Natural killer cell (primary cell): ENCODE data around the gene PROX2. TPM values are rescaled to one million over a fixed set of nuclear protein-coding genes. Genes with fewer than 3 reads are reported as not detected.

Experiments used
- ATAC-seq, 3 donors: fragments of 150-1000 bp in 2 of 3; fragments of 200-7000 bp in 1 of 3; cut with Tn5 transposase; 1 replicate in 1 of 3; 2 replicates in 2 of 3; pipeline ENCODE4 v1.10.0; 2021; ENCODE audit warnings: mild to moderate bottlenecking in 2 of 3, moderate library complexity in 2 of 3
- DNase-seq, 2 donors: peaks; one replicate each; pipeline versions ENCODE4 v3.0.0 to v3.0.0-alpha.2; 2013 to 2021; ENCODE audit warnings: mixed read lengths in 1 of 2
- H3K27ac ChIP-seq: one replicate; pipeline ENCODE4 v1.5.1; 2013; ENCODE audit warnings: mild to moderate bottlenecking, low read length
- H3K27me3 ChIP-seq: one replicate; pipeline ENCODE4 v1.6.1; 2013; ENCODE audit warnings: low read length; ENCODE audit not compliant: control insufficient read depth, insufficient read depth
- H3K36me3 ChIP-seq: one replicate; pipeline ENCODE4 v1.6.1; 2013; ENCODE audit warnings: low read length; ENCODE audit not compliant: control insufficient read depth, insufficient read depth
- H3K4me1 ChIP-seq: one replicate; pipeline ENCODE4 v1.6.1; 2013; ENCODE audit warnings: low read length; ENCODE audit not compliant: control insufficient read depth, insufficient read depth
- H3K4me3 ChIP-seq: one replicate; pipeline ENCODE4 v1.5.1; 2013; ENCODE audit warnings: low read length
- H3K9me3 ChIP-seq: one replicate; pipeline ENCODE4 v1.6.1; 2013; ENCODE audit warnings: low read length; ENCODE audit not compliant: control insufficient read depth, insufficient read depth
- H3K27ac Mint-ChIP-seq, 2 donors: one replicate each; pipeline ENCODE4 v1.8.0; 2022; ENCODE audit warnings: mild to moderate bottlenecking in 2 of 2, mixed read lengths in 2 of 2, moderate library complexity in 1 of 2
- H3K27me3 Mint-ChIP-seq, 2 donors: one replicate each; pipeline ENCODE4 v1.8.0; 2022; ENCODE audit warnings: low read depth in 2 of 2, mixed read lengths in 2 of 2
- H3K36me3 Mint-ChIP-seq: one replicate; pipeline ENCODE4 v1.8.0; 2022; ENCODE audit warnings: mixed read lengths
- H3K4me1 Mint-ChIP-seq, 2 donors: one replicate each; pipeline ENCODE4 v1.8.0; 2022; ENCODE audit warnings: mixed read lengths in 2 of 2
- H3K4me3 Mint-ChIP-seq: one replicate; pipeline ENCODE4 v1.8.0; 2022; ENCODE audit warnings: mild to moderate bottlenecking, moderate library complexity, mixed read lengths
- H3K9me3 Mint-ChIP-seq, 2 donors: one replicate each; pipeline ENCODE4 v1.8.0; 2022; ENCODE audit warnings: mixed read lengths in 2 of 2
- WGBS: methylation state at CpG from one replicate; pipeline ENCODE4 v1.1.7; 2013; ENCODE audit warnings: missing lambda C conversion rate; ENCODE audit not compliant: insufficient coverage; 5-methylcytosine and 5-hydroxymethylcytosine counted together
- intact Hi-C: fragments of 100-400 bp; cut with micrococcal nuclease; formaldehyde crosslinking; loops from one replicate; pipeline ENCODE4 v1.14.2; 2022
- total RNA-seq, 4 donors: library from RNA; stranded (reverse); fragments of 120-200 nt in 1 of 4; gene quantifications; one replicate each; pipeline versions ENCODE4 v1.2.3 to v1.2.4, GENCODE V29; 2013 to 2022
- TF ChIP-seq, protein P1 (sequence below): fragments of 200-600 bp; IDR thresholded peaks from one replicate; pipeline ENCODE4 v1.8.0; 2022; ENCODE audit warnings: antibody characterized with exemption

Gene PROX2
- total RNA-seq, 3 donors from 2014 or later (not counting 1 experiment from before 2014, with no cell fraction given) = 5.1 to 7.1 (median 5.7) TPM

DNA sequence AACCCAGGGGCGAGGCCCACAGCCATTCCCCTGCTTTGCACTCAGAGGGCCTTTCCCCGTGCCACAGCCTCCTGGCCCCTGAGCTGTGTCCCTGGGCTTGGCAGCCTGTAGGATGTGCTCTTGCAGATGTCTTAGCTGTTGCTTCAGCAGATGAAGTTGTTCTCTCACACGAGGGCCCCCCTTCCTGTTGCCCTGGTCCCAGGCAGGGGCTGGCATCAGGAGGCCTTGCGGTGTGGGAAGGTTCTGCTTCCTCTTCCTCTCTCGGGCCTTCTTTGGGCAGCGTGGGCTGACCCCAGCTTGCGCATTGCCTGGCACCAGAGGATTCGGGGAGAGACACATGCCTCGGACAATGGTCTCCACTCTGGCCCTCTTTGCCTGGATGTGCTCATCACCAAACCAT, 12.7 kb downstream of the PROX2 start:
- H3K9me3 ChIP-seq = no peaks in the 10 kb centered on the region
- H3K4me1 Mint-ChIP-seq = peaks cover 22 to 27% of the 10 kb centered on the region in 2 donors
- 48% methylated on average over 9 of the region's 9 CpGs for WGBS
- H3K4me1 ChIP-seq = peaks cover 19% of the 10 kb centered on the region
- no peak for ATAC-seq
- no peak overlapping the region for H3K27ac ChIP-seq
- H3K4me3 Mint-ChIP-seq = no peak overlapping the region
- H3K27me3 Mint-ChIP-seq = no peaks in the 10 kb centered on the region
- intact Hi-C loops = loop anchor here (10.0 kb wide), 1 partner anchor 142 kb away; the partner anchor contains the start of gene EIF2B2
- no peak overlapping the region for H3K4me3 ChIP-seq
- no peaks in the 10 kb centered on the region for H3K27me3 ChIP-seq
- no peak overlapping the region for H3K27ac Mint-ChIP-seq
- no peaks in the 10 kb centered on the region for H3K9me3 Mint-ChIP-seq
- DNase-seq = no peak
- TF ChIP-seq, protein P1, sequence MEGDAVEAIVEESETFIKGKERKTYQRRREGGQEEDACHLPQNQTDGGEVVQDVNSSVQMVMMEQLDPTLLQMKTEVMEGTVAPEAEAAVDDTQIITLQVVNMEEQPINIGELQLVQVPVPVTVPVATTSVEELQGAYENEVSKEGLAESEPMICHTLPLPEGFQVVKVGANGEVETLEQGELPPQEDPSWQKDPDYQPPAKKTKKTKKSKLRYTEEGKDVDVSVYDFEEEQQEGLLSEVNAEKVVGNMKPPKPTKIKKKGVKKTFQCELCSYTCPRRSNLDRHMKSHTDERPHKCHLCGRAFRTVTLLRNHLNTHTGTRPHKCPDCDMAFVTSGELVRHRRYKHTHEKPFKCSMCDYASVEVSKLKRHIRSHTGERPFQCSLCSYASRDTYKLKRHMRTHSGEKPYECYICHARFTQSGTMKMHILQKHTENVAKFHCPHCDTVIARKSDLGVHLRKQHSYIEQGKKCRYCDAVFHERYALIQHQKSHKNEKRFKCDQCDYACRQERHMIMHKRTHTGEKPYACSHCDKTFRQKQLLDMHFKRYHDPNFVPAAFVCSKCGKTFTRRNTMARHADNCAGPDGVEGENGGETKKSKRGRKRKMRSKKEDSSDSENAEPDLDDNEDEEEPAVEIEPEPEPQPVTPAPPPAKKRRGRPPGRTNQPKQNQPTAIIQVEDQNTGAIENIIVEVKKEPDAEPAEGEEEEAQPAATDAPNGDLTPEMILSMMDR = no peak
- H3K36me3 Mint-ChIP-seq = no peaks in the 10 kb centered on the region
- no peaks in the 10 kb centered on the region for H3K36me3 ChIP-seq

DNA sequence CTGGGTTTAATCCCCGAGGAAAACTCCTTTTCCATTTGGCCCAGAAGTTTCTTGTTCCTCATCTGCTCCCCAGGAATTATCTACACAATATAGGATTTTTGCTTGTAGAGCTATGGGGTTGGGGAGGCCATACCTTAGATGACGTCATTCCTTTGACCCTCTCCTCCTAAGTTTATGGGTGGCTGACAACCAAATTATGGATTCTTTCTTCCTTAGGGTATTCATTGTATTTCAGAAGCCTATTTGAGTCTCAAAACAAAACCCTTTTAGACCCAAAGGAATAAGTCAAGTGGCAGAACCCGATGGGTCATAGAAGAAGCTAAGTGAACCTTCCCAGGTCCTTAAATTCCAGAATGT, 14.2 kb downstream of the PROX2 start:
- H3K27me3 Mint-ChIP-seq = no peaks in the 10 kb centered on the region
- H3K4me3 ChIP-seq = no peak overlapping the region
- 80% methylated on average over 2 of the region's 3 CpGs for WGBS
- TF ChIP-seq, protein P1 = no peak
- H3K4me1 Mint-ChIP-seq = peaks cover 8 to 15% of the 10 kb centered on the region in 2 donors
- DNase-seq (no peak), ATAC-seq (no peak)
- H3K27ac ChIP-seq = no peak overlapping the region
- no peak overlapping the region for H3K27ac Mint-ChIP-seq
- intact Hi-C loops = loop anchor here (1.0 to 10.0 kb wide), 3 partner anchors 44 to 227 kb away; partner anchors contain the start of gene EIF2B2
- H3K4me1 ChIP-seq = peaks cover 6% of the 10 kb centered on the region
- H3K27me3 ChIP-seq = no peaks in the 10 kb centered on the region
- no peaks in the 10 kb centered on the region for H3K36me3 ChIP-seq
- no peaks in the 10 kb centered on the region for H3K9me3 Mint-ChIP-seq
- no peak overlapping the region for H3K4me3 Mint-ChIP-seq
- H3K36me3 Mint-ChIP-seq = no peaks in the 10 kb centered on the region
- no peaks in the 10 kb centered on the region for H3K9me3 ChIP-seq

DNA sequence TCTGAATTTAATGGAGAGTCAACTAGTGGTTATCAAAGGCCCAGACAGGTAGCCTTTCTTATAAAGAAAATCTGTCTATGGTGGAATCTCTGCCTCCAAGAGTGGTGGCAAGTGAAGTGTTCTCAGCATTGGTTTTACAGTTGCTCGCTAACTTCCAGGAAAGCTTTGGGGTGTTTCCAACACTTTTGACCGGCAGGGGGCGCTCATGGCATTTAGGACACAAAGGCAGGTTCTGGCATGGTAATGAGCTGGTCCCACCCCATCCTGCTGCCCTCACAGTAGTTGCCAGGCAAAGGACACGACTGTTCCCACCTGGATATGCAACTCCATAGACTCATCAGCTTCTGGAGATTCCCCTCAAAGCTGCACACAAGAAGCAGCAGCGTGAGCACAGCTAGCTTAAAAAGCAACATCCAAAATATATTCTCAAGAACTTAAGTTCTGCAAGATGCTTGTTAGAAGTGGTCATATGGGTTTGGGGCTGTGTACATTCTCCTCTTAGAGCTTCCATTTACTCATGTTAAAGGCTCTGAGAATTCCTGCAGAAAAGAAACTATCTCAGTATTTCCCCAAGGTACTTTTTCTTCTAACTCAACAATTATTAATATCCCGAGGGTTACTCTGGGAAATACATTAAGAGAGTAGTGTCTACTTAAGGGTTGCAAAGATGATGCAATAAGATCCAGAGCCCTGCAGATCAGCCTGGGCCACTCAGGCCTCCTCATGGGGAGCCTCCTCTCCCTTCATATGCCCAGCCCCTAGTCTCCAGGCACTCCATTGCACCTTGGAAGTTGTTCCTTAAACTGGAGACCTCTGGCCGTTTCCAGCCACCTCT, 14.8 kb downstream of the PROX2 start:
- H3K27me3 ChIP-seq = no peaks in the 10 kb centered on the region
- H3K4me1 ChIP-seq = peaks cover 5% of the 10 kb centered on the region
- H3K27ac ChIP-seq = no peak overlapping the region
- Mint-ChIP-seq H3K9me3 (no peaks in the 10 kb centered on the region), H3K36me3 (no peaks in the 10 kb centered on the region), H3K4me3 (no peak overlapping the region), H3K27me3 (no peaks in the 10 kb centered on the region), H3K27ac (no peak overlapping the region), H3K4me1 (peaks cover 3 to 9% of the 10 kb centered on the region in 2 donors)
- H3K36me3 ChIP-seq = no peaks in the 10 kb centered on the region
- intact Hi-C loops = loop anchor here (1.0 to 10.0 kb wide), 3 partner anchors 44 to 227 kb away; partner anchors contain the start of gene EIF2B2
- TF ChIP-seq, protein P1 = peak; percentile 84
- H3K4me3 ChIP-seq = no peak overlapping the region
- no peaks in the 10 kb centered on the region for H3K9me3 ChIP-seq
- peak; percentile 92 for DNase-seq
- 14% methylated on average over 5 of the region's 7 CpGs for WGBS
- ATAC-seq = peak; percentile 81 to 94 (median 88)
